T-helper 2 cell (primary cell): ENCODE results near the gene GDF10.

Source experiments
- DNase-seq, 5 experiments: peaks; one replicate each; pipeline versions ENCODE4 v3.0.0 to v3.0.0-alpha.2; 2012 to 2022

GDF10 gene

GRCh38 chr10:47294501-47294900, 5.5 kb upstream of the GDF10 start:
- DNase-seq = no peak

GRCh38 chr10:47295411-47295810, 4.6 kb upstream of the GDF10 start:
- no peak for DNase-seq

GRCh38 chr10:47296156-47296894, 3.7 kb upstream of the GDF10 start:
- DNase-seq = no peak

- no peak for DNase-seq
Observed at GRCh38 chr10:47296941-47297340, 3.1 kb upstream of the GDF10 start.

- no peak for DNase-seq
Observed at GRCh38 chr10:47297866-47298540, 2.0 kb upstream of the GDF10 start.

GRCh38 chr10:47298715-47299114, 1.3 kb upstream of the GDF10 start:
- no peak for DNase-seq

GRCh38 chr10:47300429-47300931, 483 bp downstream of the GDF10 start:
- DNase-seq = no peak

- no peak for DNase-seq
Observed at GRCh38 chr10:47301833-47302232, 1.8 kb downstream of the GDF10 start.

- no peak for DNase-seq
Observed at GRCh38 chr10:47303105-47303504, 3.1 kb downstream of the GDF10 start.

GRCh38 chr10:47303866-47304265, 3.9 kb downstream of the GDF10 start:
- no peak for DNase-seq

- DNase-seq = no peak
Observed at GRCh38 chr10:47305566-47305965, 5.6 kb downstream of the GDF10 start.

GRCh38 chr10:47306387-47307210, 6.6 kb downstream of the GDF10 start:
- DNase-seq = no peak

GRCh38 chr10:47307381-47307780, 7.4 kb downstream of the GDF10 start:
- no peak for DNase-seq

- DNase-seq = no peak
Observed at GRCh38 chr10:47308775-47309174, 8.8 kb downstream of the GDF10 start.

GRCh38 chr10:47309408-47310089, 9.6 kb downstream of the GDF10 start:
- DNase-seq = peak in 1 of 5 experiments; percentile 36

- DNase-seq = no peak
Observed at GRCh38 chr10:47310090-47310505, 10.1 kb downstream of the GDF10 start.

- DNase-seq = peak in 3 of 5 experiments; percentile 32 to 94 (median 42)
Observed at GRCh38 chr10:47311193-47311931, 11.4 kb downstream of the GDF10 start.

GRCh38 chr10:47311932-47312662, 12.1 kb downstream of the GDF10 start:
- peak; percentile 49 to 90 (median 72) for DNase-seq

GRCh38 chr10:47312663-47312995, 12.6 kb downstream of the GDF10 start:
- no peak for DNase-seq

GRCh38 chr10:47314416-47314970, 14.5 kb downstream of the GDF10 start:
- DNase-seq = no peak

- no peak for DNase-seq
Observed at GRCh38 chr10:47315421-47315820, 15.4 kb downstream of the GDF10 start.
